HG03196 (cell line): ENCODE measurements around the gene ADGB.
"Not testable (repeated sequence)": the region's sequence is repeated elsewhere in the genome, so short reads cannot be mapped to it uniquely, and the experiment has no call there.

Source experiments
- ATAC-seq: cut with Tn5 transposase; IDR thresholded peaks from one replicate; pipeline ENCODE4 v1.9.1; 2021; ENCODE audit not compliant: unreplicated experiment

The ADGB gene

GRCh38 chr6:146598772-146599405 is at the start of gene ADGB:
Gene ADGB, plus strand, starts transcription at chr6:146598972. Its CDS starts 69 bp downstream, at chr6:146599041.
- ATAC-seq, result no peak

DNA sequence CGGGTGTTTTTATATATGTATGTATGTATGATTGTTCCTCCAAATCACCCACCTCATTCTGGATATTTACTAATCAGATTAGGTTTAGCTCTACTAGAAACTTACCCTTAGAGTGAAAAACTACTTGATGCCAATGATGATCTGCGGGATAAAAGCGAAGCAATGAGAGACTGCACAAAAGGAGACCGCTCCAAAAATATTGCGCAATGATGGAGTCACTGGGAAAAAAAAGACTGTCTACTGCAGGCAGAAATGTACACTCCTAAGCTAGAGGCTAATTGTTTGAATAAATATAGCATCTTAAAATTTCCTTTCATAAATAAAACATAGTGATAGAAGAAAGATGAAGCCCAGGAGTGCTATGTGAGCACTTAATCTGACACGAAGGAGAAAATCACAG is 47.9 kb upstream of the ADGB start:
- ATAC-seq, result no peak

DNA sequence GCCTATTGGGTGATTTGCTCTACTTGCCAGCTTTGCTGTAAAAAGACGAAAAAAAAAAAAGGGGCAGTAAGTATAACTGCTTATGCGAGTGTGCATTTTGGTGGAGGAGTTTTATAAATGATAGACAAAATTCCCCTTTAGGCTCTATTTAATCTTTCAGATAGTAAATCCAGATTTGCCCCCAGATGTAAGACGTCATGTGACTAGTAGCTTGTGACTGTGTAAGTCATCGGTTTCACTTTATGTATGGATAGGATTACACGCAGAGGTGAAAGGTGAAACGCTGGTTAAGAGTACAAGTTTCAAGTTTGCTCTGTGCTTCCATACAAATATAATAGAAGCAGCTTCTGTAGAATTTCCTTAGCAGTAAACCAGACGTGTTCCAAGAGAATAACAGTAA is 47.2 kb upstream of the ADGB start:
- ATAC-seq, result no peak

DNA sequence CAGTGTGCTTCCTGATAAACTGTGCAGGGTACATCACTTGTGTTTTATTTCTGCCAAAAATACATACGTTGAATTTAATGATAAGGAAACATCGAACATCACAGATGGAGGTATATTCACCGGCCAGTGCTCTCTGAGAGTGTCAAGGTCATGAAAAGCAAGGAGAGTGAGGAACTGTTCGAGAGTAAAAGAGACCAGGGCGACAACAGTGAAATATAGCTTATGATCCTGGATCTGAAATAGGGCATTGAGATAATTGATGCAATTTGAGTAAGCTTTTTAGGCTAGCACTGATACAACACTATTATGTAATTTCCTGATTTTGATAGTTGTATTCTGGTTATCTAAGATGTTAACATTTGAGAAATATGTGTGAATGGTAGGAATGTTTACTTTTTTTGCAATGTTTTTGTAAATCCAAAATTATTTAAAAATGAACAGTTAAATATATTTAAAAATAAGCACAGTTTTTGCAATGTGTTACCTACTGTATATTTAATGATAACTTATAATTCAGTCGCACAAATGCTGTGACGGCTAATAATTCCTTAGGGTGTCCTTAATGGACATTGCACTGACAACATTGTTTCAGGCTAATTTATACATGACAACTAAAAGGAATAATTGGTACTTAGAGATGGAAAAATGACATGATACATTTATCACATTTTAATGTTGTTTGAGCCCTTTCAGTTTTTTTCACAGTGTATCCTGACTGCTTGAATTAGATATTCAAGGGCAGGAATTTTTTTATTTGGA is 45.2 kb upstream of the ADGB start:
- ATAC-seq, result no peak

GRCh38 chr6:146560607-146561006 is 38.2 kb upstream of the ADGB start:
- no peak for ATAC-seq

GRCh38 chr6:146566661-146567060 is 32.1 kb upstream of the ADGB start:
- ATAC-seq, result not testable (repeated sequence)

DNA sequence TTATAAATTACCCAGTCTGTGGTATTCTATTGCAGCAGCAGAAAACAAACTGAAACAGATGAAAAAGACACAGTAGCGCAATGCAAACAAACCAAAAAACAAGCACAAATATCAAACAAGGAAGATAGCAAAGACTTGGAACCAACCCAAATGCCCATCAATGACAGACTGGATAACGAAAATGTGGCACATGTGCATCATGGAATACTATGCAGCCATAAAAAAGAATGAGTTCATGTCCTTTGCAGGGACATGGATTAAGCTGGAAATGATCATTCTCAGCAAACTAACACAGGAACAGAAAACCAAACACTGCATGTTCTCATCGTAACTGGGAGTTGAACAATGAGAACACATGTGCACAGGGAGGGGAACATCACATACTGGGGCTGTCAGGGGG is 30.2 kb upstream of the ADGB start:
- ATAC-seq, result not testable (repeated sequence)

DNA sequence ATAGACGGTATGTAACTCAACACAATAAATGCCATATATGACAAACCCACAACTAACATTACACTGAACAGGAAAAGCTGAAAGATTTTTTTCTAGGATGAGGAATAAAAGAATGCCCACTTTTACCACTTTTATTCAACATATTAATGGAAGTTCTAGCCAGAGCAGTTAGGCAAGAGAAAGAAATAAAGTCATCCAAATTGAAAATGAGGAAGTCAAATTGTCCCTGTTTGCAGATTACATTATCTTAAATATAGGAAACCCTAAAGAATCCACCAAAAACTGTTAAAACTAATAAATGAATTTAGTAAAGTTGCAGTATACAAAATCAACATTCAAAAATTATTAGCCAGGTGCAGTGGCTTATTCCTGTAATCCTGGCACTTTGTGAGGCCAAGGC is 24.6 kb upstream of the ADGB start:
- no peak for ATAC-seq

DNA sequence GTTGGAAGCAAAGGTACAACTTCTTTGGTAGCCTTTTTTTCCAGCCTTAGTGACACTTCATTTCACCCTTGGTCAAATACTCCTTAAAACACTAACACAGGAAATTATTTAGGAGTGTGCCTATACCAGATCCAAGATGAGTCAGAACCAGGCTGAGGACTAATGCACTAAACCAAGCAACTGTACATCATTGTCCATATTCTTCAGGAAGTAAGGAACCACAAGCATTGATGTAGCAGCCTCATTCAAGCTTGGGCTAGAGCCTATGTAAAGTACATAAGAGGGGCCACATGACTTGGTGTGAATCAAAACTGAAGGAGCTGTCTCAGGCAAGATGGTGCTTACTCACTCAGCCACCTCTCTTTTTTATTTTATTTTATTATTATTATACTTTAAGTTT is 20.7 kb upstream of the ADGB start:
- no peak for ATAC-seq

GRCh38 chr6:146581968-146582367 is 16.8 kb upstream of the ADGB start:
- ATAC-seq, result no peak

GRCh38 chr6:146582857-146583256 is 15.9 kb upstream of the ADGB start:
- ATAC-seq, result no peak

GRCh38 chr6:146583966-146584365 is 14.8 kb upstream of the ADGB start:
- ATAC-seq, result no peak

GRCh38 chr6:146587459-146587858 is 11.3 kb upstream of the ADGB start:
- no peak for ATAC-seq

GRCh38 chr6:146590492-146590891 is 8.3 kb upstream of the ADGB start:
- ATAC-seq, result no peak

DNA sequence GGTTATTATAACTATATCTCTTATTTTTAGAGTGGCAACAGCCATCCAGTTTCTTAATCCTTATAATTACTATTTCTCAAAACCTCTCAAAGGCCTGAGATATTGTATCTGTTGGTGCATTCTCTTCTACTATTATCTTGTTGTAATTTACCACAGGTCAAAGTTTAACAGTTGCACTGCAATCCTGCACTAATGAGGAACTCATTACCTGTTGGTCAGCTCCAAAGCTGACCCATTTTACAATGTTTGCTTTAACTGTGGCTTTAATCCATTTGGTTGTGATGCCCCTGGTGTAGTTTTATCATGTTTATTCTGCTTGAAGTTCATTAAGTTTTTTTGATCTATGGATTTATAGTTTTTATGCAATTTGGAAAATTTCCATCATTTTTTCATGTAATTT is 6.3 kb upstream of the ADGB start:
- no peak for ATAC-seq

GRCh38 chr6:146593986-146594385 is 4.8 kb upstream of the ADGB start:
- ATAC-seq, result no peak

GRCh38 chr6:146594495-146594894 is 4.3 kb upstream of the ADGB start:
- no peak for ATAC-seq

GRCh38 chr6:146595972-146596731 is 2.6 kb upstream of the ADGB start:
- ATAC-seq, result no peak

DNA sequence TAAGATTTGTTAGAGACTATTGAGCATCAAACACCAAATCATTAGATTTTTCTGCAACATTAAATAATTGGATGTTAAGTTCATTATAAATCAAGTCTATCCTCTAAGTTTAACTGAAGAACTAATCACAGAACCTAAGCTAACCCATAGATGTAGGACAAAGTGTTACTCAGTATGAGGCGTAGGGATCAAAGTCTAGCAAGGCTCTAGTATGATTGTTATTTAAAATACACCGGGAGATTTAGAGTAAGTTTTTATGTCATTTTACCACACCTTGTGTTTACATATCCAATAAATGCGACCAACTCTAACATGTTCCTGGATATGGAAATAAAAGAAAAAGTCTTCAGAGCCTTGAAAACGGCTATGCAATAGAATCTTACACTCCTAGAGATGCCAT is 2.6 kb downstream of the ADGB start:
- ATAC-seq, result no peak

- ATAC-seq, result no peak
Measured at GRCh38 chr6:146602526-146602925, 3.8 kb downstream of the ADGB start.

GRCh38 chr6:146613947-146614346 is 15.2 kb downstream of the ADGB start:
- no peak for ATAC-seq

GRCh38 chr6:146620655-146621054 is 21.9 kb downstream of the ADGB start:
- ATAC-seq, result no peak
